GM12878 (cell line): ENCODE data around the gene RALGAPA1. TPM values are rescaled to one million over a fixed set of nuclear protein-coding genes. Genes with fewer than 3 reads are reported as not detected.

Experiments
- CREM ChIP-seq: IDR thresholded peaks from 2 replicates; pipeline ENCODE4 v1.6.1; 2014; ENCODE audit warnings: antibody characterized with exemption, low read depth
- E4F1 ChIP-seq: fragments of 450-650 bp; IDR thresholded peaks from 2 replicates; pipeline ENCODE4 v1.6.1; 2018; ENCODE audit warnings: borderline replicate concordance, mild to moderate bottlenecking; ENCODE audit not compliant: partially characterized antibody
- ETV6 ChIP-seq, 2 experiments: fragments of 450-650 bp in 1 of 2; IDR thresholded peaks in 1 of 2; conservative IDR thresholded peaks in 1 of 2; 2 replicates each; pipeline ENCODE4 v1.6.1; 2014; ENCODE audit warnings: antibody characterized with exemption in 1 of 2, borderline replicate concordance in 1 of 2, low read depth in 1 of 2, mild to moderate bottlenecking in 1 of 2, moderate library complexity in 1 of 2
- FOXM1 ChIP-seq: IDR thresholded peaks from 2 replicates; pipeline ENCODE4 v1.6.1; 2012; ENCODE audit warnings: low read depth, mild to moderate bottlenecking, inconsistent platforms, low read length, moderate library complexity
- HDAC2 ChIP-seq: fragments of 200-600 bp; sonication (generic); IDR thresholded peaks from 2 replicates; pipeline ENCODE4 v1.6.1; 2017
- MAX ChIP-seq: IDR thresholded peaks from 2 replicates; pipeline ENCODE4 v1.6.1; 2012; ENCODE audit warnings: low read depth, low read length, improper control_type of control experiment
- NRF1 ChIP-seq: conservative IDR thresholded peaks from 2 replicates; pipeline ENCODE4 v1.6.1; 2011; ENCODE audit warnings: mild to moderate bottlenecking, low read depth, low read length, improper control_type of control experiment
- POU2F2 ChIP-seq: IDR thresholded peaks from 3 replicates; pipeline ENCODE4 v1.6.1; 2011; ENCODE audit warnings: low read depth, mild to moderate bottlenecking, low read length, borderline replicate concordance
- RELA ChIP-seq: fragments of 450-650 bp; IDR thresholded peaks from 2 replicates; pipeline ENCODE4 v1.8.0; 2014; ENCODE audit warnings: borderline replicate concordance; ENCODE audit not compliant: partially characterized antibody
- SRF ChIP-seq, 2 experiments: IDR thresholded peaks; 2 replicates each; pipeline ENCODE4 v1.6.1; 2011; ENCODE audit warnings: low read depth in 2 of 2, low read length in 2 of 2, mild to moderate bottlenecking in 1 of 2, moderate library complexity in 1 of 2
- ZBTB33 ChIP-seq: fragments of 450-650 bp; IDR thresholded peaks from 2 replicates; pipeline ENCODE4 v1.6.1; 2017; ENCODE audit warnings: mild to moderate bottlenecking
- ZNF217 ChIP-seq: fragments of 450-650 bp; IDR thresholded peaks from 2 replicates; pipeline ENCODE4 v1.6.1; 2017; ENCODE audit warnings: antibody characterized with exemption, mild to moderate bottlenecking
- polyA plus RNA-seq, 11 experiments: library from polyadenylated mRNA; depleted of rRNA in 4 of 11; unstranded in 6 of 11; stranded (reverse) in 5 of 11; fragments of >200 nt; fragmentation: Nextera tagmentation in 4 of 11; fragmentation: Illumina TruSeq in 1 of 11; extraction: Ambion mirVana in 4 of 11; extraction: Trizol in 1 of 11; gene quantifications; 1 replicate in 1 of 11; 2 replicates in 10 of 11; pipeline versions ENCODE4 v1.2.1 to v1.2.3, GENCODE V29; 2011 to 2016; ENCODE audit warnings: inconsistent platforms in 2 of 11, missing spikeins in 2 of 11, low read depth in 1 of 11
- total RNA-seq, 4 experiments: library from RNA; depleted of rRNA in 3 of 4; stranded (reverse); fragments of >200 nt in 3 of 4; fragmentation: Illumina TruSeq in 1 of 4; extraction: Trizol in 1 of 4; gene quantifications; 2 replicates each; pipeline versions ENCODE4 v1.2.1 to v1.2.3, GENCODE V29; 2013 to 2021
- TF ChIP-seq, protein P1 (sequence below): fragments of 450-650 bp; IDR thresholded peaks from 2 replicates; pipeline ENCODE4 v1.6.1; 2018; ENCODE audit warnings: mild to moderate bottlenecking, low read depth, moderate library complexity; ENCODE audit not compliant: partially characterized antibody
- TF ChIP-seq, protein P2 (sequence below): fragments of 450-650 bp; IDR thresholded peaks from 2 replicates; pipeline ENCODE4 v1.6.1; 2017; ENCODE audit warnings: borderline replicate concordance
- TF ChIP-seq, protein P3 (sequence below): IDR thresholded peaks from 2 replicates; pipeline ENCODE4 v1.6.1; 2012; ENCODE audit warnings: mild to moderate bottlenecking, low read depth, low read length
- TF ChIP-seq, protein P4 (sequence below): IDR thresholded peaks from 2 replicates; pipeline ENCODE4 v1.6.1; 2011; ENCODE audit warnings: low read depth, mild to moderate bottlenecking, low read length, moderate library complexity, borderline replicate concordance; ENCODE audit errors: extremely low read depth

Gene RALGAPA1
- total and polyA plus RNA-seq, 10 of the 15 experiments (the other 5 are each of a cell fraction or from before 2014, with no cell fraction given), result 5.6 to 26.7 (median 14.7) TPM

DNA sequence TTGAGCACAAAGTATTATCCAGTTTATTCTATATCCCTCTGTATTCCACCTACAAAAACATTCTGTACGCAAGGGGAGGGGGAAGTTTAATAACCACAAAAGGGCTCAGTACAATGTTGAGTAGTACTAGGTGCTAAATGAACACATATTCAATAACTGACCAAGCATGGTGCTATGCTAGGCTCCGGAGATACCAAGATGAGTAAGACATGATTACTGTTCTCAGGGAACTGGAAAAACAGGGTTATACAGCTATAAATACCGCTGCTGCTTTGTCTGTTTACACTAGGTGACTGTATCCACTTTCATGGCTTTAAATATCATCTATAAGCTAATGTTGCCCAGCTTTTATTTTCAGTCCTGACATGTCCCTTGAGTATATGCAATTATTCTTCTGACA is 139.3 kb downstream of the RALGAPA1 start (continued):
- 0 out of 4 replicates have a peak, but pooled peaks of 1 of the 2 experiments have one; percentile 23 for TF ChIP-seq ETV6 (conservative IDR thresholded peaks at IDR 0.05 in 1 of 2, IDR thresholded peaks at IDR 0.05 in 1 of 2; ENCODE audit: borderline replicate concordance in 1 of 2, low read depth in 1 of 2)
- TF ChIP-seq SRF (IDR thresholded peaks at IDR 0.05; ENCODE audit: low read depth in 2 of 2, low read length in 2 of 2), result 0 out of 4 replicates have a peak, but pooled peaks of 1 of the 2 experiments have one; percentile 39
- TF ChIP-seq ZNF217, result no peak
- TF ChIP-seq CREM, result peak; percentile 40; the same call in 1 of the 2 replicates
- TF ChIP-seq, protein P1, sequence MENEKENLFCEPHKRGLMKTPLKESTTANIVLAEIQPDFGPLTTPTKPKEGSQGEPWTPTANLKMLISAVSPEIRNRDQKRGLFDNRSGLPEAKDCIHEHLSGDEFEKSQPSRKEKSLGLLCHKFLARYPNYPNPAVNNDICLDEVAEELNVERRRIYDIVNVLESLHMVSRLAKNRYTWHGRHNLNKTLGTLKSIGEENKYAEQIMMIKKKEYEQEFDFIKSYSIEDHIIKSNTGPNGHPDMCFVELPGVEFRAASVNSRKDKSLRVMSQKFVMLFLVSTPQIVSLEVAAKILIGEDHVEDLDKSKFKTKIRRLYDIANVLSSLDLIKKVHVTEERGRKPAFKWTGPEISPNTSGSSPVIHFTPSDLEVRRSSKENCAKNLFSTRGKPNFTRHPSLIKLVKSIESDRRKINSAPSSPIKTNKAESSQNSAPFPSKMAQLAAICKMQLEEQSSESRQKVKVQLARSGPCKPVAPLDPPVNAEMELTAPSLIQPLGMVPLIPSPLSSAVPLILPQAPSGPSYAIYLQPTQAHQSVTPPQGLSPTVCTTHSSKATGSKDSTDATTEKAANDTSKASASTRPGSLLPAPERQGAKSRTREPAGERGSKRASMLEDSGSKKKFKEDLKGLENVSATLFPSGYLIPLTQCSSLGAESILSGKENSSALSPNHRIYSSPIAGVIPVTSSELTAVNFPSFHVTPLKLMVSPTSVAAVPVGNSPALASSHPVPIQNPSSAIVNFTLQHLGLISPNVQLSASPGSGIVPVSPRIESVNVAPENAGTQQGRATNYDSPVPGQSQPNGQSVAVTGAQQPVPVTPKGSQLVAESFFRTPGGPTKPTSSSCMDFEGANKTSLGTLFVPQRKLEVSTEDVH, result no peak
- TF ChIP-seq HDAC2, result no peak
- TF ChIP-seq, protein P2, sequence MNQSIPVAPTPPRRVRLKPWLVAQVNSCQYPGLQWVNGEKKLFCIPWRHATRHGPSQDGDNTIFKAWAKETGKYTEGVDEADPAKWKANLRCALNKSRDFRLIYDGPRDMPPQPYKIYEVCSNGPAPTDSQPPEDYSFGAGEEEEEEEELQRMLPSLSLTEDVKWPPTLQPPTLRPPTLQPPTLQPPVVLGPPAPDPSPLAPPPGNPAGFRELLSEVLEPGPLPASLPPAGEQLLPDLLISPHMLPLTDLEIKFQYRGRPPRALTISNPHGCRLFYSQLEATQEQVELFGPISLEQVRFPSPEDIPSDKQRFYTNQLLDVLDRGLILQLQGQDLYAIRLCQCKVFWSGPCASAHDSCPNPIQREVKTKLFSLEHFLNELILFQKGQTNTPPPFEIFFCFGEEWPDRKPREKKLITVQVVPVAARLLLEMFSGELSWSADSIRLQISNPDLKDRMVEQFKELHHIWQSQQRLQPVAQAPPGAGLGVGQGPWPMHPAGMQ, result no peak
- no peak for TF ChIP-seq RELA
- peak; percentile 52; the same call in 1 of the 2 replicates for TF ChIP-seq FOXM1
- no peak for TF ChIP-seq POU2F2
- TF ChIP-seq MAX, result no peak
- TF ChIP-seq, protein P3, sequence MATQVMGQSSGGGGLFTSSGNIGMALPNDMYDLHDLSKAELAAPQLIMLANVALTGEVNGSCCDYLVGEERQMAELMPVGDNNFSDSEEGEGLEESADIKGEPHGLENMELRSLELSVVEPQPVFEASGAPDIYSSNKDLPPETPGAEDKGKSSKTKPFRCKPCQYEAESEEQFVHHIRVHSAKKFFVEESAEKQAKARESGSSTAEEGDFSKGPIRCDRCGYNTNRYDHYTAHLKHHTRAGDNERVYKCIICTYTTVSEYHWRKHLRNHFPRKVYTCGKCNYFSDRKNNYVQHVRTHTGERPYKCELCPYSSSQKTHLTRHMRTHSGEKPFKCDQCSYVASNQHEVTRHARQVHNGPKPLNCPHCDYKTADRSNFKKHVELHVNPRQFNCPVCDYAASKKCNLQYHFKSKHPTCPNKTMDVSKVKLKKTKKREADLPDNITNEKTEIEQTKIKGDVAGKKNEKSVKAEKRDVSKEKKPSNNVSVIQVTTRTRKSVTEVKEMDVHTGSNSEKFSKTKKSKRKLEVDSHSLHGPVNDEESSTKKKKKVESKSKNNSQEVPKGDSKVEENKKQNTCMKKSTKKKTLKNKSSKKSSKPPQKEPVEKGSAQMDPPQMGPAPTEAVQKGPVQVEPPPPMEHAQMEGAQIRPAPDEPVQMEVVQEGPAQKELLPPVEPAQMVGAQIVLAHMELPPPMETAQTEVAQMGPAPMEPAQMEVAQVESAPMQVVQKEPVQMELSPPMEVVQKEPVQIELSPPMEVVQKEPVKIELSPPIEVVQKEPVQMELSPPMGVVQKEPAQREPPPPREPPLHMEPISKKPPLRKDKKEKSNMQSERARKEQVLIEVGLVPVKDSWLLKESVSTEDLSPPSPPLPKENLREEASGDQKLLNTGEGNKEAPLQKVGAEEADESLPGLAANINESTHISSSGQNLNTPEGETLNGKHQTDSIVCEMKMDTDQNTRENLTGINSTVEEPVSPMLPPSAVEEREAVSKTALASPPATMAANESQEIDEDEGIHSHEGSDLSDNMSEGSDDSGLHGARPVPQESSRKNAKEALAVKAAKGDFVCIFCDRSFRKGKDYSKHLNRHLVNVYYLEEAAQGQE, result no peak
- no peak for TF ChIP-seq E4F1
- TF ChIP-seq NRF1, result no peak
- TF ChIP-seq, protein P4, sequence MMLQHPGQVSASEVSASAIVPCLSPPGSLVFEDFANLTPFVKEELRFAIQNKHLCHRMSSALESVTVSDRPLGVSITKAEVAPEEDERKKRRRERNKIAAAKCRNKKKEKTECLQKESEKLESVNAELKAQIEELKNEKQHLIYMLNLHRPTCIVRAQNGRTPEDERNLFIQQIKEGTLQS, result no peak
- TF ChIP-seq ZBTB33, result no peak
